ENCODE results near the gene MAF. TPM values are rescaled to one million over a fixed set of nuclear protein-coding genes. Genes with fewer than 3 reads are reported as not detected.
A peak's percentile ranks its signal among the peaks of the same experiment; 100 is the strongest.

Gene MAF
- total RNA-seq (100 to 1,000 TPM in 2 of 7 donors, 10 to 100 TPM in 5; 53.5 to 107 (median 63.0) TPM), polyA plus RNA-seq (10 to 100 TPM in 2 of 3 donors, 1 to 10 TPM in 1; 8.8 to 14.8 (median 12.7) TPM)
- long read RNA-seq, donor 1, full-length matches to known transcripts: 317 of 317 reads
- long read RNA-seq, donor 1, partial matches to known transcripts: 0 of 317 reads
- long read RNA-seq, donor 1, other reads (novel, unspliced or antisense): 0 of 317 reads
- long read RNA-seq, donor 2, full-length matches to known transcripts: 170 of 170 reads
- long read RNA-seq, donor 2, partial matches to known transcripts: 0 of 170 reads
- long read RNA-seq, donor 2, other reads (novel, unspliced or antisense): 0 of 170 reads

DNA sequence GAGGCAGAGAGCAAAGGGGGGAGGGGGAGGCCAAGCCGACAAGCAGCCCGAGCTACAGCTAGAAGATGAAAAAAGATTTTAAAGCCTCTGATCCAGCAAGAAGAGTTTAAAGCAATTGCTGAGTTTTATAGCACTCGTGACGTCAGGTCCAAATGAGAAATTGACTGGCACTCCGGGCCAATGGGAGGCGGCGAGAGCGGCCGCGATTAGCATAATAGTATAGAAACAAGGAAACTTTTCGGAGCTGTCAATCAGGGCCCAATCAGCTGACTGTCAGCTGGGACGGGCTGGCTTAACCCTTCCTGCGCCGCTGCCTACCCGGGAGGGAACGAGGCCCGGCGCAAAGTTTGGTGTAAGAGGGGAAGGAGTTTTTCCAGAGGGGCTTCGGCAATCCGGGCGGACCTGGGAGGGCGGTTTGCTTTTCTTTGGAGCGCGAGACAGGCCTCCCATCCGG is at the start of gene MAF:
TSS of gene MAF (minus strand) at position 100 of the 454 bp plus-strand sequence. CDS start 835 bp downstream, outside the sequence.
- Histone ChIP-seq H3K4me3 (peak within 1 kb of the TSS; percentile 60 to 91 (median 68)), H3K36me3 (no peaks in the 10 kb centered on the region), H3K9me3 (no peaks in the 10 kb centered on the region), H3K27ac (peak within 1 kb of the TSS; percentile 85 to 94 (median 92)), H3K4me1 (peaks cover 12 to 71% (median 35%) of the 10 kb centered on the region in 6 donors), H3K27me3 (replicated peaks in 1 of 7) (peaks cover 0 to 68% (median 6%) of the 10 kb centered on the region in 7 donors)
- TF ChIP-seq, protein P1, sequence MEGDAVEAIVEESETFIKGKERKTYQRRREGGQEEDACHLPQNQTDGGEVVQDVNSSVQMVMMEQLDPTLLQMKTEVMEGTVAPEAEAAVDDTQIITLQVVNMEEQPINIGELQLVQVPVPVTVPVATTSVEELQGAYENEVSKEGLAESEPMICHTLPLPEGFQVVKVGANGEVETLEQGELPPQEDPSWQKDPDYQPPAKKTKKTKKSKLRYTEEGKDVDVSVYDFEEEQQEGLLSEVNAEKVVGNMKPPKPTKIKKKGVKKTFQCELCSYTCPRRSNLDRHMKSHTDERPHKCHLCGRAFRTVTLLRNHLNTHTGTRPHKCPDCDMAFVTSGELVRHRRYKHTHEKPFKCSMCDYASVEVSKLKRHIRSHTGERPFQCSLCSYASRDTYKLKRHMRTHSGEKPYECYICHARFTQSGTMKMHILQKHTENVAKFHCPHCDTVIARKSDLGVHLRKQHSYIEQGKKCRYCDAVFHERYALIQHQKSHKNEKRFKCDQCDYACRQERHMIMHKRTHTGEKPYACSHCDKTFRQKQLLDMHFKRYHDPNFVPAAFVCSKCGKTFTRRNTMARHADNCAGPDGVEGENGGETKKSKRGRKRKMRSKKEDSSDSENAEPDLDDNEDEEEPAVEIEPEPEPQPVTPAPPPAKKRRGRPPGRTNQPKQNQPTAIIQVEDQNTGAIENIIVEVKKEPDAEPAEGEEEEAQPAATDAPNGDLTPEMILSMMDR (IDR thresholded peaks at IDR 0.05 in 8 of 11, conservative IDR thresholded peaks at IDR 0.05 in 3 of 11): no peak
- TF ChIP-seq POLR2A (IDR thresholded peaks at IDR 0.05) (peak in 1 of 3 donors; percentile 74), POLR2AphosphoS5 (IDR thresholded peaks at IDR 0.05) (peak in 2 of 3 donors; percentile 72 to 93)
- DNase-seq: peak; percentile 93
- WGBS, 5 donors: 0 to 2% (median 1%) methylated on average over 25 of the region's 25 CpGs
- intact Hi-C loops (cut with DNase I; ENCODE audit: low total_unique reads): loop anchor here (5.0 to 10.0 kb wide), 3 partner anchors 673 to 1476 kb away; no protein-coding TSS in a partner anchor

GRCh38 chr16:79648826-79649225 is 48.3 kb upstream of the MAF start:
- Histone ChIP-seq H3K4me3 (no peak overlapping the region), H3K36me3 (no peaks in the 10 kb centered on the region), H3K4me1 (no peaks in the 10 kb centered on the region), H3K9me3 (no peaks in the 10 kb centered on the region), H3K27ac (no peak overlapping the region), H3K27me3 (replicated peaks in 1 of 7) (no peaks in the 10 kb centered on the region)
- TF ChIP-seq POLR2AphosphoS5 (IDR thresholded peaks at IDR 0.05) (no peak), POLR2A (IDR thresholded peaks at IDR 0.05) (no peak)
- TF ChIP-seq, protein P1 (IDR thresholded peaks at IDR 0.05 in 8 of 11, conservative IDR thresholded peaks at IDR 0.05 in 3 of 11): no peak
- intact Hi-C loops (cut with DNase I; ENCODE audit: low total_unique reads): no loop called here
- WGBS, 5 donors: 71 to 86% (median 75%) methylated on average over 4 of the region's 4 CpGs
- no peak for DNase-seq

- 86 to 96% (median 87%) methylated on average over 3 of the region's 3 CpGs for WGBS, 5 donors
- TF ChIP-seq POLR2A (IDR thresholded peaks at IDR 0.05) (no peak), POLR2AphosphoS5 (IDR thresholded peaks at IDR 0.05) (no peak)
- TF ChIP-seq, protein P1 (IDR thresholded peaks at IDR 0.05 in 8 of 11, conservative IDR thresholded peaks at IDR 0.05 in 3 of 11): no peak
- intact Hi-C loops (cut with DNase I; ENCODE audit: low total_unique reads): no loop called here
These were observed 47.0 kb upstream of the MAF start for GRCh38 chr16:79647586-79647985.

DNA sequence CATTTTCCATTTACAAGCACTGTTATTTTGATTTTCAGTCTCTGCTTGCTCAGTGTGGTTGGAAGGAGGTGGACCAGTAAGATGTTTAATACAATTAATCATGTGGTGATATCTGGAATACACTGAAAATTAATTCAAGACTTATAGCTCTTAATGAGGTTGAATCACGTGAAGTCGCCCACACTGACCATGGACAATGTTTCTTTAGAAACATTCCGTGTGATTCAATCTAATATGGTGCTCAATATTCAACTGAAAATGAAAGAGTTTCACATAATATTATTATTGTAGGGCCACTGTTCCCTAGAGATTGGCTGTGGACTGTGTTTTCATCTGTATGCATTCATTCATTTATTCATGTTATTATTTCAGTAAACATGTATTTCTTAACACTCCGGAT is 45.2 kb upstream of the MAF start:
- WGBS, 5 donors: 89 to 95% (median 90%) methylated on average over 4 of the region's 4 CpGs
- no peak overlapping the region for H3K27ac ChIP-seq

More at GRCh38 chr16:79647586-79647985, 47.0 kb upstream of the MAF start:
- Histone ChIP-seq H3K27me3 (replicated peaks in 1 of 7) (no peaks in the 10 kb centered on the region), H3K27ac (no peak overlapping the region), H3K9me3 (no peaks in the 10 kb centered on the region), H3K36me3 (no peaks in the 10 kb centered on the region), H3K4me3 (no peak overlapping the region), H3K4me1 (no peaks in the 10 kb centered on the region)
- no peak for DNase-seq

More for the DNA sequence above, 45.2 kb upstream of the MAF start:
- no peak overlapping the region for H3K4me3 ChIP-seq
- TF ChIP-seq POLR2A (IDR thresholded peaks at IDR 0.05): no peak
- TF ChIP-seq POLR2AphosphoS5 (IDR thresholded peaks at IDR 0.05): no peak
- TF ChIP-seq, protein P1 (IDR thresholded peaks at IDR 0.05 in 8 of 11, conservative IDR thresholded peaks at IDR 0.05 in 3 of 11): no peak
- peaks cover 0 to 13% (median 0%) of the 10 kb centered on the region in 7 donors for H3K27me3 ChIP-seq (replicated peaks in 1 of 7)
- DNase-seq: no peak
- H3K36me3 ChIP-seq: no peaks in the 10 kb centered on the region
- peaks cover 0 to 5% (median under 1%) of the 10 kb centered on the region in 6 donors for H3K4me1 ChIP-seq
- H3K9me3 ChIP-seq: no peaks in the 10 kb centered on the region
- intact Hi-C loops (cut with DNase I; ENCODE audit: low total_unique reads): no loop called here
